GM12878 (cell line): ENCODE measurements around the gene ABHD2. TPM values are rescaled to one million over a fixed set of nuclear protein-coding genes. Genes with fewer than 3 reads are reported as not detected.

Experiments
- ATAC-seq: fragments of 200-7000 bp; cut with Tn5 transposase; 3 replicates; pipeline ENCODE4 v1.9.1; 2020; ENCODE audit warnings: mild to moderate bottlenecking, moderate library complexity
- BruUV-seq: library from RNA; stranded (reverse); fragments of 400-500 nt; replicated peaks from 2 replicates; lab custom pipeline; 2021; lab: Mats Ljungman, UMichigan
- CTCF ChIA-PET: fragments of 300-600 bp; sonication (Branson Sonifier 250); formaldehyde crosslinking; extraction: SDS; loops from one replicate; lab custom pipeline; 2021; ENCODE audit warnings: inconsistent platforms; lab: Yijun Ruan, JAX
- POLR2A ChIA-PET: fragments of 350-600 bp; formaldehyde crosslinking; extraction: SDS; loops from one replicate; lab custom pipeline; 2021; ENCODE audit warnings: inconsistent platforms; lab: Charles Lee
- RAD21 ChIA-PET: fragments of 300-600 bp; sonication (Branson Sonifier 250); formaldehyde crosslinking; loops from one replicate; lab custom pipeline; 2023; ENCODE audit warnings: antibody characterized with exemption; ENCODE audit not compliant: unreplicated experiment; lab: Charles Lee
- SMC1A ChIA-PET: fragments of 300-600 bp; sonication (Branson Sonifier 250); formaldehyde crosslinking; loops from one replicate; lab custom pipeline; 2023; ENCODE audit not compliant: unreplicated experiment, uncharacterized antibody; lab: Charles Lee
- DNase-seq: peaks from one replicate; pipeline ENCODE4 v3.0.0-alpha.2; 2011; ENCODE audit warnings: low read depth, low spot score
- FAIRE-seq: peaks from 3 replicates; lab custom pipeline; 2011; peaks lifted over from hg19 to GRCh38; lab: Jason Lieb, UNC
- H2AFZ ChIP-seq: 2 replicates; pipeline ENCODE4 v1.6.0; 2011; ENCODE audit warnings: low read depth, low read length, control low read depth; ENCODE audit not compliant: control insufficient read depth
- H3K27ac ChIP-seq: 2 replicates; pipeline ENCODE4 v1.5.1; 2011; ENCODE audit warnings: control low read depth; ENCODE audit not compliant: control insufficient read depth, insufficient read depth
- H3K27me3 ChIP-seq, 2 experiments: replicated peaks in 1 of 2; 2 replicates each; pipeline versions ENCODE4 v1.6.0 to v1.6.1; 2011; ENCODE audit warnings: low read length in 1 of 2; ENCODE audit not compliant: control insufficient read depth in 2 of 2, insufficient read depth in 2 of 2
- H3K36me3 ChIP-seq, 2 experiments: 2 replicates each; pipeline ENCODE4 v1.5.1; 2011; ENCODE audit warnings: low read length in 1 of 2; ENCODE audit not compliant: control insufficient read depth in 2 of 2, insufficient read depth in 2 of 2
- H3K4me1 ChIP-seq: 2 replicates; pipeline ENCODE4 v1.6.1; 2011; ENCODE audit warnings: mild to moderate bottlenecking, low read length, moderate library complexity, mixed read lengths; ENCODE audit not compliant: control insufficient read depth, insufficient read depth
- H3K4me2 ChIP-seq: 2 replicates; pipeline ENCODE4 v1.6.0; 2011; ENCODE audit warnings: control low read depth; ENCODE audit not compliant: control insufficient read depth, insufficient read depth
- H3K4me3 ChIP-seq: fragments of 200-600 bp; sonication (generic); 2 replicates; pipeline ENCODE4 v1.5.1; 2016
- H3K79me2 ChIP-seq: 2 replicates; pipeline ENCODE4 v1.6.0; 2011; ENCODE audit warnings: low read length; ENCODE audit not compliant: control insufficient read depth, insufficient read depth
- H3K9ac ChIP-seq: 2 replicates; pipeline ENCODE4 v1.8.0; 2011; ENCODE audit warnings: low read length, control low read depth, mixed read lengths; ENCODE audit not compliant: control insufficient read depth, insufficient read depth
- H3K9me3 ChIP-seq: replicated peaks from 3 replicates; pipeline ENCODE4 v1.5.1; 2011; ENCODE audit warnings: mild to moderate bottlenecking, low read length; ENCODE audit not compliant: control insufficient read depth, insufficient read depth
- H4K20me1 ChIP-seq: 2 replicates; pipeline ENCODE4 v1.6.0; 2011; ENCODE audit not compliant: control insufficient read depth, insufficient read depth
- SPI1 ChIP-seq: IDR thresholded peaks from 2 replicates; pipeline ENCODE4 v1.6.1; 2011; ENCODE audit warnings: low read depth, mild to moderate bottlenecking, low read length, moderate library complexity, borderline replicate concordance; ENCODE audit not compliant: insufficient read depth
- ZNF687 ChIP-seq: fragments of 450-650 bp; IDR thresholded peaks from 2 replicates; pipeline ENCODE4 v1.6.1; 2017; ENCODE audit warnings: mild to moderate bottlenecking, moderate library complexity
- WGBS: methylation state at CpG from one replicate; pipeline ENCODE4 v1.1.6; 2016; ENCODE audit warnings: low lambda C conversion rate; ENCODE audit not compliant: insufficient replicate concordance, insufficient coverage; ENCODE audit errors: missing lambda C conversion rate; 5-methylcytosine and 5-hydroxymethylcytosine counted together
- in situ Hi-C: fragments of 300-500 bp; cut with MboI; formaldehyde crosslinking; loops from 9 replicates; pipeline ENCODE4 v1.14.3; 2018; ENCODE audit warnings: mixed read lengths
- intact Hi-C: fragments of 100-400 bp; cut with micrococcal nuclease; formaldehyde crosslinking; loops from one replicate; pipeline ENCODE4 v1.14.2; 2022; ENCODE audit not compliant: unreplicated experiment
- polyA plus RNA-seq, 11 experiments: library from polyadenylated mRNA; depleted of rRNA in 4 of 11; unstranded in 6 of 11; stranded (reverse) in 5 of 11; fragments of >200 nt; fragmentation: Nextera tagmentation in 4 of 11; fragmentation: Illumina TruSeq in 1 of 11; extraction: Ambion mirVana in 4 of 11; extraction: Trizol in 1 of 11; gene quantifications; 1 replicate in 1 of 11; 2 replicates in 10 of 11; pipeline versions ENCODE4 v1.2.1 to v1.2.3, GENCODE V29; 2011 to 2016; ENCODE audit warnings: inconsistent platforms in 2 of 11, missing spikeins in 2 of 11, low read depth in 1 of 11
- total RNA-seq, 4 experiments: library from RNA; depleted of rRNA in 3 of 4; stranded (reverse); fragments of >200 nt in 3 of 4; fragmentation: Illumina TruSeq in 1 of 4; extraction: Trizol in 1 of 4; gene quantifications; 2 replicates each; pipeline versions ENCODE4 v1.2.1 to v1.2.3, GENCODE V29; 2013 to 2021

The ABHD2 gene
- total and polyA plus RNA-seq, 10 of the 15 experiments (the other 5 are each of a cell fraction or from before 2014, with no cell fraction given), result 1.2 to 33.6 (median 20.4) TPM

GRCh38 chr15:89123181-89123525, 34.9 kb downstream of the ABHD2 start:
- Histone ChIP-seq H2AFZ (no peak overlapping the region), H4K20me1 (no peaks in the 10 kb centered on the region), H3K27me3 (no peaks in the 10 kb centered on the region), H3K4me2 (no peak overlapping the region), H3K36me3 (peaks cover 3 to 6% of the 10 kb centered on the region in 2 experiments; a peak in 3 of 4 replicates), H3K79me2 (no peaks in the 10 kb centered on the region), H3K4me3 (no peak overlapping the region), H3K9me3 (no peaks in the 10 kb centered on the region), H3K9ac (no peak overlapping the region), H3K27ac (no peak overlapping the region), H3K4me1 (no peaks in the 10 kb centered on the region)
- ATAC-seq (no peak), FAIRE-seq (no peak), DNase-seq (no peak)
- CTCF ChIA-PET, result interaction anchor here (1.2 kb wide), 2 partner anchors 37 to 49 kb away, joined by 3 to 4 read pairs; no protein-coding TSS in a partner anchor
- RAD21 ChIA-PET, result interaction anchor here (0.6 to 2.0 kb wide), 3 partner anchors 61 to 208 kb away, joined by 3 to 5 read pairs (median 5); no protein-coding TSS in a partner anchor
- in situ Hi-C loops (no loop called here), intact Hi-C loops (no loop called here)
- WGBS, result 96% methylated on average over 7 of the region's 7 CpGs
- POLR2A ChIA-PET, result interaction anchor here (1.0 kb wide), 1 partner anchor 9 kb away, joined by 3 read pairs; no protein-coding TSS in a partner anchor
- SMC1A ChIA-PET, result interaction anchor here (1.8 to 10.2 kb wide), 4 partner anchors 9 to 65 kb away, joined by 8 to 72 read pairs (median 10); partner anchors contain the start of gene ABHD2
- TF ChIP-seq SPI1, result no peak
- TF ChIP-seq ZNF687, result no peak
- BruUV-seq, result no TSS peak
